ENCODE data around the gene XCR1. TPM values are rescaled to one million over a fixed set of nuclear protein-coding genes. Genes with fewer than 3 reads are reported as not detected.

Gene XCR1
- polyA plus RNA-seq, 1 experiment, result not detected

GRCh38 chr3:46017720-46018119 is 9.6 kb downstream of the XCR1 start:
- DNase-seq (ENCODE audit: low read depth), result no peak
- peaks cover 7% of the 10 kb centered on the region; the same call in 1 of the 2 replicates for H3K27me3 ChIP-seq (ENCODE audit: control insufficient read depth, insufficient read depth, low read length)
- CTCF ChIA-PET, result interaction anchor here (0.5 to 1.9 kb wide), 3 partner anchors 10 to 879 kb away, joined by 3 to 5 read pairs (median 4); partner anchors contain the start of gene XCR1
- TF ChIP-seq CTCF (IDR thresholded peaks at IDR 0.05; ENCODE audit: insufficient read depth, low read depth, low read length), result no peak
- no peaks in the 10 kb centered on the region for H3K36me3 ChIP-seq (ENCODE audit: control insufficient read depth, insufficient read depth, low read length)
- POLR2A ChIA-PET, result no interaction called here
- H3K4me3 ChIP-seq (ENCODE audit: low read depth, low read length), result no peak overlapping the region

GRCh38 chr3:46013316-46014094 is 13.8 kb downstream of the XCR1 start:
- no peak for DNase-seq (ENCODE audit: low read depth)
- no peaks in the 10 kb centered on the region for H3K36me3 ChIP-seq (ENCODE audit: control insufficient read depth, insufficient read depth, low read length)
- ChIA-PET POLR2A (no interaction called here), CTCF (interaction anchor here (1.2 kb wide), 1 partner anchor 66 kb away, joined by 3 read pairs; no protein-coding TSS in a partner anchor)
- no peak overlapping the region for H3K4me3 ChIP-seq (ENCODE audit: low read depth, low read length)
- TF ChIP-seq CTCF (IDR thresholded peaks at IDR 0.05; ENCODE audit: insufficient read depth, low read depth, low read length), result no peak
- peaks cover 4% of the 10 kb centered on the region; the same call in 1 of the 2 replicates for H3K27me3 ChIP-seq (ENCODE audit: control insufficient read depth, insufficient read depth, low read length)

- ChIA-PET POLR2A (no interaction called here), CTCF (no interaction called here)
- H3K36me3 ChIP-seq (ENCODE audit: control insufficient read depth, insufficient read depth, low read length), result no peaks in the 10 kb centered on the region
- H3K4me3 ChIP-seq (ENCODE audit: low read depth, low read length), result no peak overlapping the region
- peaks cover 4% of the 10 kb centered on the region; the same call in 1 of the 2 replicates for H3K27me3 ChIP-seq (ENCODE audit: control insufficient read depth, insufficient read depth, low read length)
- TF ChIP-seq CTCF (IDR thresholded peaks at IDR 0.05; ENCODE audit: insufficient read depth, low read depth, low read length), result no peak
- DNase-seq (ENCODE audit: low read depth), result no peak
These were observed 15.0 kb downstream of the XCR1 start for GRCh38 chr3:46012246-46012645.

GRCh38 chr3:46010519-46011113 is 16.7 kb downstream of the XCR1 start:
- peaks cover 4% of the 10 kb centered on the region; the same call in 1 of the 2 replicates for H3K27me3 ChIP-seq (ENCODE audit: control insufficient read depth, insufficient read depth, low read length)
- CTCF ChIA-PET, result interaction anchor here (1.3 kb wide), 1 partner anchor 68 kb away, joined by 3 read pairs; no protein-coding TSS in a partner anchor
- POLR2A ChIA-PET, result no interaction called here
- H3K36me3 ChIP-seq (ENCODE audit: control insufficient read depth, insufficient read depth, low read length), result no peaks in the 10 kb centered on the region
- H3K4me3 ChIP-seq (ENCODE audit: low read depth, low read length), result no peak overlapping the region
- DNase-seq (ENCODE audit: low read depth), result no peak
- no peak for TF ChIP-seq CTCF (IDR thresholded peaks at IDR 0.05; ENCODE audit: insufficient read depth, low read depth, low read length)

- CTCF ChIA-PET, result no interaction called here
- POLR2A ChIA-PET, result no interaction called here
- TF ChIP-seq CTCF (IDR thresholded peaks at IDR 0.05; ENCODE audit: insufficient read depth, low read depth, low read length), result no peak
- Histone ChIP-seq H3K36me3 (ENCODE audit: control insufficient read depth, insufficient read depth, low read length) (no peaks in the 10 kb centered on the region), H3K27me3 (ENCODE audit: control insufficient read depth, insufficient read depth, low read length) (peaks cover 2% of the 10 kb centered on the region; the same call in 1 of the 2 replicates), H3K4me3 (ENCODE audit: low read depth, low read length) (no peak overlapping the region)
- DNase-seq (ENCODE audit: low read depth), result no peak
These were observed 19.2 kb downstream of the XCR1 start for GRCh38 chr3:46008058-46008457.

Data from BJ (cell line).